Panc1 (cell line): ENCODE data around the gene SUGCT. TPM values are rescaled to one million over a fixed set of nuclear protein-coding genes. Genes with fewer than 3 reads are reported as not detected.

Experiments
- ATAC-seq: fragments of 200-7000 bp; cut with Tn5 transposase; 2 replicates; pipeline ENCODE4 v1.9.1; 2020; ENCODE audit warnings: mild to moderate bottlenecking, moderate library complexity
- BruUV-seq: library from RNA; stranded (reverse); fragments of 400-500 nt; replicated peaks from 2 replicates; lab custom pipeline; 2021; lab: Mats Ljungman, UMichigan
- CTCF ChIA-PET: fragments of 300-600 bp; sonication (Branson Sonifier 250); formaldehyde crosslinking; loops from one replicate; lab custom pipeline; 2022; ENCODE audit warnings: antibody characterized with exemption; lab: Charles Lee
- POLR2A ChIA-PET: fragments of 300-600 bp; sonication (Branson Sonifier 250); formaldehyde crosslinking; loops from one replicate; lab custom pipeline; 2022; ENCODE audit warnings: antibody characterized with exemption; lab: Charles Lee
- DNase-seq: peaks from one replicate; pipeline ENCODE4 v3.0.0-alpha.2; 2010; ENCODE audit warnings: low read depth, low spot score
- H3K27ac ChIP-seq: 2 replicates; pipeline ENCODE4 v1.5.1; 2011; ENCODE audit warnings: mild to moderate bottlenecking, low read length, inconsistent platforms
- H3K27me3 ChIP-seq: fragments of 200-500 bp; sonication (Bioruptor generic); 2 replicates; pipeline ENCODE4 v1.6.0; 2014; ENCODE audit warnings: low read length, inconsistent platforms; ENCODE audit not compliant: control insufficient read depth, insufficient read depth
- H3K36me3 ChIP-seq: fragments of 200-500 bp; sonication (Bioruptor generic); 2 replicates; pipeline ENCODE4 v1.5.1; 2014; ENCODE audit warnings: inconsistent platforms, mild to moderate bottlenecking, low read length, moderate library complexity; ENCODE audit not compliant: control insufficient read depth, insufficient read depth
- H3K4me1 ChIP-seq: 2 replicates; pipeline ENCODE4 v1.5.1; 2011; ENCODE audit warnings: inconsistent platforms, mild to moderate bottlenecking, low read length, moderate library complexity; ENCODE audit not compliant: control insufficient read depth, insufficient read depth
- H3K4me3 ChIP-seq, 2 experiments: 2 replicates each; pipeline ENCODE4 v1.5.1; 2011 to 2012; ENCODE audit warnings: low read depth in 2 of 2, low read length in 2 of 2, mild to moderate bottlenecking in 2 of 2, inconsistent platforms in 1 of 2, moderate library complexity in 1 of 2
- H3K9me3 ChIP-seq: fragments of 200-500 bp; sonication (Bioruptor generic); 2 replicates; pipeline ENCODE4 v1.5.1; 2014; ENCODE audit warnings: low read depth, mild to moderate bottlenecking, inconsistent platforms, low read length, moderate library complexity; ENCODE audit not compliant: control insufficient read depth, insufficient read depth
- CTCF ChIP-seq: fragments of 450-650 bp; IDR thresholded peaks from 2 replicates; pipeline ENCODE4 v1.5.1; 2017; ENCODE audit warnings: mild to moderate bottlenecking
- POLR2AphosphoS5 ChIP-seq: IDR thresholded peaks from 2 replicates; pipeline ENCODE4 v1.6.1; 2012; ENCODE audit warnings: mild to moderate bottlenecking, low read depth, low read length, moderate library complexity
- REST ChIP-seq, 2 experiments: IDR thresholded peaks; 2 replicates each; pipeline ENCODE4 v1.6.1; 2011 to 2012; ENCODE audit warnings: low read depth in 2 of 2, control low read depth in 1 of 2, low read length in 1 of 2, mild to moderate bottlenecking in 1 of 2, moderate library complexity in 1 of 2; ENCODE audit not compliant: insufficient read depth in 1 of 2
- SIN3A ChIP-seq: IDR thresholded peaks from 2 replicates; pipeline ENCODE4 v1.6.1; 2012; ENCODE audit warnings: low read depth, mild to moderate bottlenecking, low read length, moderate library complexity, borderline replicate concordance; ENCODE audit not compliant: insufficient read depth
- TCF7L2 ChIP-seq: IDR thresholded peaks from 2 replicates; pipeline ENCODE4 v1.6.1; 2011; ENCODE audit warnings: mild to moderate bottlenecking, low read depth, low read length, inconsistent platforms
- in situ Hi-C: cut with HindIII; loops from 2 replicates; pipeline ENCODE4 v1.10.0; 2016; ENCODE audit warnings: low sequenced_read_pairs, low pct_unique_long_range_greater_than_20kb
- intact Hi-C: fragments of 100-400 bp; cut with micrococcal nuclease; formaldehyde crosslinking; loops from one replicate; pipeline ENCODE4 v1.10.0; 2022; ENCODE audit not compliant: unreplicated experiment
- total RNA-seq: library from RNA; stranded (reverse); gene quantifications from one replicate; pipeline ENCODE4 v1.2.1, GENCODE V29; 2021; ENCODE audit not compliant: unreplicated experiment

The SUGCT gene
- total RNA-seq, 1 experiment from 2014 or later = 3.1 TPM

GRCh38 chr7:40531956-40532355 lies 397.2 kb downstream of the SUGCT start:
- in situ Hi-C loops (no loop called here), intact Hi-C loops (no loop called here)
- ATAC-seq (no peak), DNase-seq (no peak)
- no peaks in the 10 kb centered on the region for H3K4me1 ChIP-seq
- TF ChIP-seq CTCF (no peak), REST (IDR thresholded peaks at IDR 0.05; ENCODE audit: insufficient read depth in 1 of 2, low read depth in 2 of 2, low read length in 1 of 2) (no peak), SIN3A (no peak), TCF7L2 (no peak), POLR2AphosphoS5 (no peak)
- ChIA-PET POLR2A (no interaction called here), CTCF (no interaction called here)
- H3K36me3 ChIP-seq = no peaks in the 10 kb centered on the region
- no peaks in the 10 kb centered on the region for H3K9me3 ChIP-seq
- BruUV-seq = no TSS peak
- no peaks in the 10 kb centered on the region for H3K27me3 ChIP-seq
- H3K4me3 ChIP-seq = no peak overlapping the region
- H3K27ac ChIP-seq = no peak overlapping the region

- TF ChIP-seq TCF7L2 (no peak), POLR2AphosphoS5 (no peak), REST (IDR thresholded peaks at IDR 0.05; ENCODE audit: insufficient read depth in 1 of 2, low read depth in 2 of 2, low read length in 1 of 2) (no peak), CTCF (no peak), SIN3A (no peak)
- Histone ChIP-seq H3K27ac (no peak overlapping the region), H3K36me3 (no peaks in the 10 kb centered on the region), H3K4me1 (no peaks in the 10 kb centered on the region), H3K4me3 (no peak overlapping the region), H3K9me3 (no peaks in the 10 kb centered on the region), H3K27me3 (no peaks in the 10 kb centered on the region)
- in situ Hi-C loops = no loop called here
- DNase-seq = no peak
- BruUV-seq = no TSS peak
- intact Hi-C loops = no loop called here
- POLR2A ChIA-PET = no interaction called here
- ATAC-seq = no peak
- CTCF ChIA-PET = no interaction called here
These were observed 400.9 kb downstream of the SUGCT start for GRCh38 chr7:40535678-40536077.
